HG03103 (cell line): ENCODE data around the gene VILL.

Experiments
- ATAC-seq: cut with Tn5 transposase; IDR thresholded peaks from one replicate; pipeline ENCODE4 v1.9.1; 2021; ENCODE audit warnings: low read depth; ENCODE audit not compliant: unreplicated experiment

VILL gene

GRCh38 chr3:37997791-37998370, 7.3 kb downstream of the VILL start:
- no peak for ATAC-seq

DNA sequence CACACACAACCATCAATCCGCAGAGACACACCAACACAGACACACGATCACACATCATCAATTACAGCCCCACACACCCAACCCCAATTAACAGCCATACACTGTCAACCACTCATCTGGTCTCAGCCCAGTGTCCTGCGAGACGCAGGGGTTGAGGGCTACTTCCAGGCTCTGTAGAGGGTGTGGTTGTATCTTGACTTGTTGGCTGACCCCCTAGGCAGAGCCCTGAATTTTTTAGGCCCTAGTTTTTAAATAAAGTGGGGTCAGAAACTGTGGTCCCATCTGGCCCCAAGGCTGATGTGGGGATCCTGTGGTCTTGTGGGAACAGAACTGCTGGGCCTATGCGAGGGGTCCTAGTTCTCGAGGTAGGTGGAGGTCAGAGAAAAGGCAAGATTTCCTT, 9.2 kb downstream of the VILL start:
- ATAC-seq = no peak

GRCh38 chr3:38000242-38000916, 9.8 kb downstream of the VILL start:
- ATAC-seq = no peak

- no peak for ATAC-seq
These were observed 10.4 kb downstream of the VILL start for GRCh38 chr3:38000965-38001455.

- no peak for ATAC-seq
These were observed 11.0 kb downstream of the VILL start for GRCh38 chr3:38001456-38002081.

DNA sequence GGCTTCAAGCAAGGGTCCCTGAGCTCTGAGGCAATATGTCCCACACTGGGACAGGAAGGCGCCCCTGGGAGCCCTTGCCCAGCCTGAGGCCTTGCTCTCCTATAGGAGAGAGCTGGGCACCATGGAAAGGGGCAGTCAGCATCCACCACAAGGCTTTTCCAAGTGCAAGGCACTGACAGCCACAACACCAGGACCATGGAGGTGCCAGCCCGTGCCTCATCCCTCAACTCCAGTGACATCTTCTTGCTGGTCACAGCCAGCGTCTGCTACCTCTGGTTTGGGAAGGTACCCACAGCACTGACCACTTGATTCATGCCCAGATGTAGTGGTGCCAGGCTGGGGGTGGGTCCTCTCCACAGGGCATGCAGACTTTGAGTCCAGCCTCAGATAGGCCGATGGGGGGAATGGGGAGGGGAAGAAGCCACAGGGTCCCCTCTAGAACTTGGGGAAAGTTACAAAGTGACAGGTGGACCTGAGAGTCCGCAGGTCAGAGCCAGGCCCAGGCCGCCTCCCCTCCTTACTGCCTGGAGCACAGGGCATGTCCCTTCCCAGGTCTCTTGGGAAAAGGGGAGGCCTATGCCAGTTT, 11.8 kb downstream of the VILL start:
- no peak for ATAC-seq

DNA sequence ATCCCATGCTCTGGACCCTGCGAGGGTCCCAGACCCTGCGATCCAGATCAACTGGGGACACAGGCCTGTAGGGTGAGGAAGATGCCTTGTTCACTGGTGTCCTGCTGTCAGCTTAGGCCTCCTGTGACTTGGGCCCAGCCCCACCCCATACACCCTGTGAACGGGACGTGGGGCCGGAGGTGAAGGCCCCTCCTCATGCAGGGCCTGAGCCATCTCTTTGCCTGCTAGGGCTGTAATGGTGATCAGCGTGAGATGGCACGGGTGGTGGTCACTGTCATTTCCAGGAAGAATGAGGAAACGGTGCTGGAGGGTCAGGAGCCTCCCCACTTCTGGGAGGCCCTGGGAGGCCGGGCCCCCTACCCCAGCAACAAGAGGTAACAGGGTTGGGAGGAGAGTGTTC, 12.4 kb downstream of the VILL start:
- no peak for ATAC-seq

- ATAC-seq = no peak
These were observed 12.8 kb downstream of the VILL start for GRCh38 chr3:38003371-38003816.

GRCh38 chr3:38003817-38004414, 13.3 kb downstream of the VILL start:
- no peak for ATAC-seq

- ATAC-seq = no peak
These were observed 14.0 kb downstream of the VILL start for GRCh38 chr3:38004415-38005075.

- ATAC-seq = no peak
These were observed 14.8 kb downstream of the VILL start for GRCh38 chr3:38005076-38006020.

GRCh38 chr3:38006031-38006430, 15.4 kb downstream of the VILL start:
- no peak for ATAC-seq

DNA sequence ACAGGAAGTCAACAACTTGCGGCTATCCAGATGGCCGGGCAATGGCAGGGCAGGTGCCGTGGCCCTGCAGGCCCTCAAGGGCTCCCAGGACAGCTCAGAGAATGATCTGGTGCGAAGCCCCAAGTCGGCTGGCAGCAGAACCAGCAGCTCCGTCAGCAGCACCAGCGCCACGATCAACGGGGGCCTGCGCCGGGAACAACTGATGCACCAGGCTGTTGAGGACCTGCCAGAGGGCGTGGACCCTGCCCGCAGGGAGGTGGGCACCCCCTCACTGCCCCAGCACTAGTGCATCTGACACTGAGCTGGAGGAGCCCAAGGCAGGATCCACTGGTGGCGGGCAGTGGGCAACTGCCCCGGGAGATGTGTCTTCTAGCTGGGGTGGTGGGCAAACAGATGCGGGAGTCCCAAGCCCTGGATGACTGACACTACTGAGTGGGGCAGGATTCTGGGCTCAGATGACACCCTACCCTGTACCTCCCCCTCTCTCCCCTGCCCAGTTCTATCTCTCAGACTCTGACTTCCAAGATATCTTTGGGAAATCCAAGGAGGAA, 15.9 kb downstream of the VILL start:
- no peak for ATAC-seq

DNA sequence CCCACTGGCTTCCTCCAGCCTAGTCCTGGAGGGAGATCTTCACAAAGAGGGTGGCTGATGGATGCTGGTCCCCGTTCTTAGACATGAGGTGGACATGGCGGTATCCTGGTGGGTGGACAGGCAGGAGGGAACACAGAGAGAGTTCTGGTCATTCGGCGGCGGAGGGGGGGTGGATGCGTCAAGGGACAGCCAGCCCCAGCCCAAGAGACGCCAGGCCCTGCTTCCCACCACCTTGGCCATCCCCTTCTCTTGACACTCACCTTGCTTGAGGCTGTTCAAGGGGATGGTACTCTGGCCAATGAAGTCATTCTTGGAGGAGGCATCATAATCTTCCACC, 17.1 kb downstream of the VILL start:
- ATAC-seq = no peak

DNA sequence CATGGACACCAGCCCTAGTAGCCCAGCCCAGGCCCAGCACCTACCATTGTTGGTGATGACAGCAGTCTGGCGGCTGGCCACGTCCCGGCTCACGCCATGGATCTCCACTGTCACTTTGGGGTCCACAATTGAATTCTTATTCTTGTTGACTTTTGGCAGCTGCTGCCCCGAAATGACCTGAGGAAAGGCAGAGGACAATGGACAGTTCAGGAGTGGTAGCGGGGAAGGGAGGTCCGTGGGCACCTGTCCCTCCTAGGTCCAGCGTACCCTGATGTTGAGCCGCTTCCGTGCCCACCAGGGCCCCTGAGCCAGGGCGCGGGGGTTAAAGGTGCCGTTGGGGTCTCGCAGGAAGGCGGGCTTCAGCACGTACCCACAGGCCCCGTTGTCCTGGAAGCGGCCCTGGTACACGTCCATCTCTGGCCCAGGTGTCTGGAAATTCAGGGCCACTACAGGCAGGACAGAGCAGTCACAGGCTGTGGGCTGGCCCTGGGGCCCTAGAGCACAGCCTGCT, 17.7 kb downstream of the VILL start:
- no peak for ATAC-seq

DNA sequence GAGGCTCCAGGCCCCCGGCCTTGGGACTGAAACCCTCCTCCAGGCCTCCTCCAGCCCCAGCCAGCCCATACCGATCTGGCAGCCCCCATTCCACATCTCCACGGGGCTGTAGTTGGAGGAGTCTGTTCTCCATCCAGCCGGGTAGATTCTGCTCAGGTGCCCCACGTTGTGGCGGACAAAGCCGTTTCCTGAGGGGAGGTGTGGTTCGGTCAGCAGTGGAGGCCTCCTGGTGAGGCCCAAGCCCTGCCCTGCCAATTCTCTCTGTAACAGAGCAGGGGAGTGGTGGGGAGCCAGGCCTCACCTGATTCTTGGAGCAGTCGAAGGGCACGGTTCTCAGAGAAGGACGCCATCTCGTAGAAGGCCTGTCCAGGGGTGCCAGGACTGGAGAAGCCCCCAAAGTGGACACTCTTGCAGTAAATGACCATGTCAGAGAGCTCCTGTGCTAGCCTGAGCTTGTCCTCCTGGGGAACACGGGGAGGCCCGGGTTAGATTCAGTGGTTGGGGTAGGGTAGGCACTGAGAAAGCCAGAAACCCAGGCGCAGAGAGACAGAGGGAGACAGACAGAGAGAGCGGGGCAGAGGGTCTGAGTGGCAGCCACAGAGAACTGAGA, 18.5 kb downstream of the VILL start:
- no peak for ATAC-seq

- no peak for ATAC-seq
These were observed 19.4 kb downstream of the VILL start for GRCh38 chr3:38009807-38010591.

DNA sequence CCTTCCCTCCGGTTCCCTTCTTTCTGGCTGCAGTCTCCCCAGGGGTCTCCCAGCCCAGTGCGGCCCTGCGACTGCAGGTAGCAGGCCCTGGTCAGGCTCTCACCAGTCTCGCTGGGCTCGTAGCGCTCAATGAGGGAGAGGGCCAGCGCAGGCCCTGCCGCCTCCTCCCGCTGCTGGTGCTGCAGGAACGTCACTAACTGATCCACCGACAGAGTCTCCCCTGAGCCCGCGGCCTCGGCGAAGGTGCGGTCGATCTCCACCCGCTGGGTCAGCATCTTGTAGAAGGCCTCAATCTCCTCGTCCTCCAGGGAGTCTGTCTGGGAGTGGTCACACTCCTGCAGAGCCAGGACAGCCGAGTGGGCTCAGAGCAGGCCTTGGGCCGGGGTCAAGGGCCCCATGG, 20.5 kb downstream of the VILL start:
- no peak for ATAC-seq
